Gastroesophageal sphincter (tissue), 4 donors: ENCODE data around the gene HOXA5. TPM values are rescaled to one million over a fixed set of nuclear protein-coding genes. Genes with fewer than 3 reads are reported as not detected.
A peak's percentile ranks its signal among the peaks of the same experiment; 100 is the strongest.

Source experiments
- ATAC-seq: fragments of 150-250 bp; one replicate; pipeline ENCODE4 v1.9.1; 2016; ENCODE audit warnings: mild to moderate bottlenecking, moderate library complexity
- H3K27ac ChIP-seq, 4 donors: fragments of 200-600 bp; sonication (generic) in 3 of 4; 1 replicate in 3 of 4; 2 replicates in 1 of 4; pipeline ENCODE4 v1.5.1; 2016 to 2019
- H3K27me3 ChIP-seq: fragments of 200-600 bp; sonication (generic); one replicate; pipeline ENCODE4 v1.5.1; 2019
- H3K36me3 ChIP-seq, 2 donors: fragments of 200-600 bp; sonication (generic); one replicate each; pipeline ENCODE4 v1.5.1; 2019; ENCODE audit warnings: control low read depth in 1 of 2
- H3K4me1 ChIP-seq, 3 donors: fragments of 200-600 bp; sonication (generic); 1 replicate in 2 of 3; 2 replicates in 1 of 3; pipeline ENCODE4 v1.5.1; 2016 to 2019; ENCODE audit warnings: control low read depth in 2 of 3
- H3K4me3 ChIP-seq, 2 donors: fragments of 200-600 bp; sonication (generic); one replicate each; pipeline ENCODE4 v1.5.1; 2019; ENCODE audit warnings: mild to moderate bottlenecking in 1 of 2, moderate library complexity in 1 of 2
- H3K9me3 ChIP-seq, 3 donors: fragments of 200-600 bp; sonication (generic); one replicate each; pipeline ENCODE4 v1.5.1; 2017 to 2019; ENCODE audit warnings: control low read depth in 2 of 3
- EP300 ChIP-seq: sonication (generic); formaldehyde crosslinking; IDR thresholded peaks from one replicate; pipeline ENCODE4 v1.6.1; 2017; ENCODE audit warnings: antibody characterized with exemption, mild to moderate bottlenecking
- POLR2A ChIP-seq, 2 donors: fragments of 450-650 bp; IDR thresholded peaks; one replicate each; pipeline ENCODE4 v1.6.1; 2017; ENCODE audit warnings: antibody characterized with exemption in 2 of 2, mild to moderate bottlenecking in 2 of 2, moderate library complexity in 1 of 2
- POLR2AphosphoS5 ChIP-seq: sonication (generic); formaldehyde crosslinking; IDR thresholded peaks from one replicate; pipeline ENCODE4 v1.6.1; 2017; ENCODE audit warnings: antibody characterized with exemption
- WGBS, 2 donors: methylation state at CpG; one replicate each; pipeline ENCODE4 v1.1.5; 2018; ENCODE audit warnings: low coverage in 1 of 2; 5-methylcytosine and 5-hydroxymethylcytosine counted together
- total RNA-seq, 4 donors: library from RNA; depleted of rRNA; stranded (reverse); fragments of >200 nt; gene quantifications; one replicate each; pipeline ENCODE4 v1.1.0, GENCODE V29; 2016
- TF ChIP-seq, protein P1 (sequence below), 4 experiments: fragments of 200-600 bp in 2 of 4; fragments of 450-650 bp in 2 of 4; sonication (generic) in 1 of 4; IDR thresholded peaks; one replicate each; pipeline ENCODE4 v1.5.1; 2017 to 2019; ENCODE audit warnings: antibody characterized with exemption in 4 of 4, mild to moderate bottlenecking in 2 of 4, moderate library complexity in 2 of 4

HOXA5 gene
- total RNA-seq, 4 donors from 2014 or later, result 11.0 to 34.6 (median 29.3) TPM

DNA sequence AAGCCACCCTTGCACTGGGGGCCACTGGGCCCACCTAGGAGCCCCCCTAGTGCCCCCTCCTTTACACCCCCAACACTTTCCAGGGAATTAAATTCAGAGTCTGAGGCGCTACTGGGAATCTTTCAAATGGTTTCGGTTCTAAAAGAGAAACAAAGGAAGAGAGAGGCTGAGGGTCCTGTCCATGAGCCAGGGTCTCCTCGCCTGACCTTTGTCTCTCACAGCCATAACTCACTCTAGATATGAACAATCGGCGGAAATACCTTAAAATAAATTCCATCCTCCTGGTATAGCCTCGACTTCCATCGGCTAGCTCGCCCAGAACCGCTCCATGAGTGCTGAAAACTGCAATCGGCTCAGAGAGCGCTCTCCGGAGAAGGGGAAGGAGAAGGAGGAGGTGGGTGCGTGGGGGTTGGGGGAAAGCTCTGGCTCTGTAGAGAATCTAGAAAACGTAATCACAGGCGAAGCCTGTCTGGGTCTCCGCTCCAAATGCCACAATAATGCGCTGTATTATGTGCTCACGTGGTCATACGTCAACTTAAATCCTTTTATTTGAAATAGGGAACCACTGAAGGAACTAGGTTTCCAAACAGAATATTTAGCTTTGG, 25.5 kb downstream of the HOXA5 start:
- Histone ChIP-seq H3K27ac (peak overlapping the region; percentile 90 to 99 (median 98)), H3K4me1 (peaks cover 0 to 43% (median 16%) of the 10 kb centered on the region in 3 donors), H3K4me3 (peak overlapping the region; percentile 60 to 79), H3K36me3 (no peaks in the 10 kb centered on the region), H3K9me3 (no peaks in the 10 kb centered on the region), H3K27me3 (no peaks in the 10 kb centered on the region)
- 8 to 9% methylated on average over 13 to 15 of the region's 19 CpGs for WGBS, 2 donors
- TF ChIP-seq, protein P1, sequence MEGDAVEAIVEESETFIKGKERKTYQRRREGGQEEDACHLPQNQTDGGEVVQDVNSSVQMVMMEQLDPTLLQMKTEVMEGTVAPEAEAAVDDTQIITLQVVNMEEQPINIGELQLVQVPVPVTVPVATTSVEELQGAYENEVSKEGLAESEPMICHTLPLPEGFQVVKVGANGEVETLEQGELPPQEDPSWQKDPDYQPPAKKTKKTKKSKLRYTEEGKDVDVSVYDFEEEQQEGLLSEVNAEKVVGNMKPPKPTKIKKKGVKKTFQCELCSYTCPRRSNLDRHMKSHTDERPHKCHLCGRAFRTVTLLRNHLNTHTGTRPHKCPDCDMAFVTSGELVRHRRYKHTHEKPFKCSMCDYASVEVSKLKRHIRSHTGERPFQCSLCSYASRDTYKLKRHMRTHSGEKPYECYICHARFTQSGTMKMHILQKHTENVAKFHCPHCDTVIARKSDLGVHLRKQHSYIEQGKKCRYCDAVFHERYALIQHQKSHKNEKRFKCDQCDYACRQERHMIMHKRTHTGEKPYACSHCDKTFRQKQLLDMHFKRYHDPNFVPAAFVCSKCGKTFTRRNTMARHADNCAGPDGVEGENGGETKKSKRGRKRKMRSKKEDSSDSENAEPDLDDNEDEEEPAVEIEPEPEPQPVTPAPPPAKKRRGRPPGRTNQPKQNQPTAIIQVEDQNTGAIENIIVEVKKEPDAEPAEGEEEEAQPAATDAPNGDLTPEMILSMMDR (IDR thresholded peaks at IDR 0.05), result no peak
- TF ChIP-seq POLR2A (IDR thresholded peaks at IDR 0.05) (no peak), EP300 (no peak), POLR2AphosphoS5 (peak; percentile 74)
- no peak for ATAC-seq

DNA sequence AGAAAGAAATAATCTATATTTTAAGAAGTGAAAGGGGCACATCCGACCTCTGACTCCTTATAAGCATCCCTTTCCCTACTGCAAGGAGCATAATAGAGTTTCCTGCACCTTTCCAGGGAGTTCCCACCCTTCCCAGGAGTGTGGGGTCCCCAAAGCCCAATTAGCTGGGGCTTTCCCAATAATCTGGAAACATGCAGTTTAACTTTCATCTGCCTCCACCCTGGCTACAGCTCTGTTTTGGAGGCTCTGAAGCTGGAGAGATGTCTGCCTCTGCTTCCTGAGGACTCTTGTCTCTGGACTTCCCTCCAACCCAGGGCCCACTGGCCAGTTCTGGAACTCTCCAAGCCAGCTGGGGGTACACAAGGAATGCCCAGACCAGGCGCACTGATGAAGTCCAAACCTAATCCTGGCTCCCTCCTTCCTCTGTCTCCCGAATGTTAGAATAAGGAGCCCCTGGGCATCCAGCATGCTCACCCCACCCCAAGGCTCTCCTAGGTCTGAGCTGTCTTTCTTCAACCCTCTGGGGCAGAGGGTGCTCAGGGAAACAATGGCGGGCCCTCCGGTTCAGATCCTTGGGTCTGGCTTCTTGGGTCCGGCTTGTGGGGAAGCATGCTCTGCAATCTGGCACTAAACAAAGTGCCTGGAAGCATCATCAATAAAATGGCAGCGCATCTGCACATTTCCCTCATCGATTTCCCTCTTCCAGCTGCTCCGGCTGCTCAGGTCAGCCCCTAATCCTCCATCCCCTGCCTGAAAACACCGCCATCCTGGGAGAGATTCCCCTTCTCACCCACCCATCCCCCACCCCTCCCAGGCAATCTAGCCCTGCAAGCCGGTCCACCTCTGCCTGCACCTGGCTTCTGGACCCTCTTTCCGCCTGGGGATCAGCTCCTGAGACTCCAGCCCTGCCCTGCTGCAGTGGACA, 26.3 kb downstream of the HOXA5 start:
- ATAC-seq, result no peak

DNA sequence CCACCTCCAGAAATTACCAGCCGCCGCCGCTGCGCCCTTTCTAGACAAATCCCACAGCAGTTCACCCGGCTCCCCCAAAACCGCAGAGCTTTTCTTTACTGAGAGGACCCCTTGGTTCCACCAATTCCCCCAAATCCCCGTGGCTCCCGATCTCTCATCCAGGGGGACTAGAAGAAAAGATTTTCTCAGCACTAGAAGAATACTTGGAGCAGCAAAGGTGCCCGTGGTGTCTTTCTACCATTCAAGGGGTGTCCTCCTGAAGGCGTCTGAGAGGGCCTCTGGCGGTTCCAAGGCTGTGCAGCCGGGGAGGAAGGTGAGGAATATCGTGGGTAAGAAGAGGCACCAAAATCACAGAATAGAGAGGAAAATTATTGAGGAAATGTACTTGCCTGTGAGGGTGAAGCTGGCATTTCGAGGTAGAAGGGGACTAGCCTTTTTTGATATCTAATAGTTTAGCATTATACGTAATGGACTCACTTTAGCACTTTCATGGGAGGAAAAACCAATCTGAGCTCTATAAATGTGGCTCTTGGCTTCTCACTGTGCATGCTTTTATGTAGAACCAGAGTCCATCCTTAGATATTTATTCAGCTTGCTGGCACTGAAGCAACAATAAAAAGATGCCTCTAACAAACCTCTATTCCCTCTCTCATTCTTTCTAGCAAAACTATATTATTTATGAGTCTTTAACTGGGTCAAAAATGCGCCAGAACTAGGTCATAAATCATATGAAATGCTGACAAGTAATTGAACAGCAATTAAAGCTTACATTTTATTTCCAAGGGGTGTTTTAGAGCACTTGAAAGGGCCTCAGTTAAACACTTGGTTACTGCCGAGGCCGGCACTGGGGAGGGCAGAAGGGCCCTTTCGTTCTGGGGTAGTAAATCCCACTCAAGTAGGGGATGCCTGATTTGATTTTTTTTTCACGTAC, 27.2 kb downstream of the HOXA5 start:
- Histone ChIP-seq H3K4me1 (peaks cover 0 to 52% (median 20%) of the 10 kb centered on the region in 3 donors), H3K27ac (peak overlapping the region; percentile 90 to 99 (median 98)), H3K36me3 (no peaks in the 10 kb centered on the region), H3K27me3 (no peaks in the 10 kb centered on the region), H3K9me3 (no peaks in the 10 kb centered on the region), H3K4me3 (peak overlapping the region; percentile 60 to 79)
- ATAC-seq, result no peak
- TF ChIP-seq POLR2AphosphoS5, result no peak
- TF ChIP-seq, protein P1 (IDR thresholded peaks at IDR 0.05), result peak in 1 of 4 experiments; percentile 16
- WGBS, 2 donors, result 6 to 20% methylated on average over 12 to 15 of the region's 20 CpGs

More for the DNA sequence above, 26.3 kb downstream of the HOXA5 start:
- H3K4me1 ChIP-seq, result peaks cover 0 to 45% (median 16%) of the 10 kb centered on the region in 3 donors
- 2 to 9% methylated on average over 5 to 8 of the region's 12 CpGs for WGBS, 2 donors
- TF ChIP-seq POLR2AphosphoS5, result no peak
- TF ChIP-seq POLR2A (IDR thresholded peaks at IDR 0.05), result no peak
- TF ChIP-seq, protein P1 (IDR thresholded peaks at IDR 0.05), result no peak
- TF ChIP-seq EP300, result no peak
- no peaks in the 10 kb centered on the region for H3K9me3 ChIP-seq
- H3K27me3 ChIP-seq, result no peaks in the 10 kb centered on the region
- no peaks in the 10 kb centered on the region for H3K36me3 ChIP-seq
- peak overlapping the region; percentile 60 to 79 for H3K4me3 ChIP-seq
- peak overlapping the region; percentile 90 to 99 (median 98) for H3K27ac ChIP-seq

DNA sequence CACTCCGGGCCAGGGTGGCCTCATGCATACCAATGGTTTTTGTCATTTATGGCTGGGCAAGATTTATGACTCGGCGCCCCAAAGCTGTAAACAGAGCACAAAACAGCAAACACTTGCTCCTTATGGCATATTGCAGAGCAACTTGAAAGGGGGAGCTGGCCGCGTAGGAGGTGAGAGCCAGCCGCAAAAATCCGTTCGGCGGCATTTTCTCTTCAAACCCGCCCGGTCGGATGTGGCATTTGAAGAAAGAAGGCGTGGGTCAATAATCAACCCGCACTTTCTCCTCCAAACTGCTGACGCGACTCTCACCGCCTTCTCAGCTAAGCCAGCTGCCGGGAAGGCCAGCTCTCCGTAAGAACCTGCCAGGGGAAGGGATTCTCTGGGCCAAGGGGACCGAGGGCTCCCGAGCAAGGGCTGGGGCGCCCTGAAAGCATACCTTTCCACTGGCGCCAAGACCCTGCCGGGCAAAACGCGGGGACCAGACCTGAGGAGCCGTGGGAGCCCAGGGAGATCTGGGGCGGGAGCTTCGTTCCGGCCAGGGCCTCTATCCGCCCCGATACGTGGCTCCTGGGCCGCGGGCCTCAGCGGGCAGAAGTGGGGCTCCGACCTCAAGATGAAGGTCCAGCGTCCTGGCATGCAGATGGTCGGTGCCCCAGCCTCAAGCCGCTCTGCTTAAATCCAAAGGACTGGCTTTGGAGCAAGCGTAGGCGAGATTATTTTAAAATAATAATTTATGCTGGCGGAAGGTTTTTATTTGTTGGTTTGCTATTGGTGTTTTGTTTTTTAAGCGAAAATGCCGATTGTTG, 28.1 kb downstream of the HOXA5 start:
- Histone ChIP-seq H3K4me3 (peak overlapping the region; percentile 60 to 79), H3K9me3 (no peaks in the 10 kb centered on the region), H3K27ac (peak overlapping the region; percentile 90 to 99 (median 98)), H3K27me3 (no peaks in the 10 kb centered on the region), H3K4me1 (peaks cover 0 to 52% (median 23%) of the 10 kb centered on the region in 3 donors), H3K36me3 (no peaks in the 10 kb centered on the region)
- peak; percentile 43 to 48 for TF ChIP-seq POLR2A (IDR thresholded peaks at IDR 0.05)
- TF ChIP-seq EP300, result no peak
- peak; percentile 89 for TF ChIP-seq POLR2AphosphoS5
- TF ChIP-seq, protein P1 (IDR thresholded peaks at IDR 0.05), result no peak
- no peak for ATAC-seq
- WGBS, 2 donors, result 12 to 21% methylated on average over 10 to 18 of the region's 45 CpGs
